Activated CD8-positive, alpha-beta memory T cell treated with anti-CD3 and anti-CD28 coated beads, Interleukin-2, amount 50 U/mL, for 24 hours (primary cell): ENCODE results near the gene TCFL5.

Experiments
- DNase-seq: peaks from one replicate; pipeline ENCODE4 v3.0.0-alpha.2; 2020; ENCODE audit errors: extremely low read depth

Gene TCFL5

DNA sequence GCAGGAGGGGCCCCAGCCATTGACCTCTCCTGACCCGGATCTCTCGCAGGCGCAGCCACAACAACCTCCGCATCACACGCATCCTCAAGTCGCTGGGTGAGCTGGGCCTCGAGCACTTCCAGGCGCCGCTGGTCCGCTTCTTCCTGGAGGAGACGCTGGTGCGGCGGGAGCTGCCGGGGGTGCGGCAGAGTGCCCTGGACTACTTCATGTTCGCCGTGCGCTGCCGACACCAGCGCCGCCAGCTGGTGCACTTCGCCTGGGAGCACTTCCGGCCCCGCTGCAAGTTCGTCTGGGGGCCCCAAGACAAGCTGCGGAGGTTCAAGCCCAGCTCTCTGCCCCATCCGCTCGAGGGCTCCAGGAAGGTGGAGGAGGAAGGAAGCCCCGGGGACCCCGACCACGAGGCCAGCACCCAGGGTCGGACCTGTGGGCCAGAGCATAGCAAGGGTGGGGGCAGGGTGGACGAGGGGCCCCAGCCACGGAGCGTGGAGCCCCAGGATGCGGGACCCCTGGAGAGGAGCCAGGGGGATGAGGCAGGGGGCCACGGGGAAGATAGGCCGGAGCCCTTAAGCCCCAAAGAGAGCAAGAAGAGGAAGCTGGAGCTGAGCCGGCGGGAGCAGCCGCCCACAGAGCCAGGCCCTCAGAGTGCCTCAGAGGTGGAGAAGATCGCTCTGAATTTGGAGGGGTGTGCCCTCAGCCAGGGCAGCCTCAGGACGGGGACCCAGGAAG is 49.3 kb downstream of the TCFL5 start:
- no peak for DNase-seq

DNA sequence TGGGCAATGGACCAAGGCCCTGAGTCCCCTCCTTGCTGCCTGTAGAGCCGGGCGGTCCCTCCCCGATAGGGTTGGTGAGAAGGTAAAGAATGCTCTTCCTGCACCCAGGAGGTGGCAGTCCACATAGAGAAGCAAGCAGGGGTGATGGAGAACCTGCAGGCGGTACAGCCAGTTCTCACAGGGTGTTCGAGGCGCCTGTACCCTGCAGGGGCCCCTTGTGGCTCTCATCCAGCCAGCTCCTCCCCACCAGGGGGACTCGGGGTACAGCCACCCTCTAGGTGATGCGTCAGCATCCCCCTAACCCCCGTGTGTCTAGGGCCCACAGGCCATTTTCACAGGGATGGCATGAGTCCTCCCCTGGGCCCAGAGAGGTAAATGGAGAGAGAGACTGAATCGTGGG is 49.9 kb downstream of the TCFL5 start:
- DNase-seq, result no peak

DNA sequence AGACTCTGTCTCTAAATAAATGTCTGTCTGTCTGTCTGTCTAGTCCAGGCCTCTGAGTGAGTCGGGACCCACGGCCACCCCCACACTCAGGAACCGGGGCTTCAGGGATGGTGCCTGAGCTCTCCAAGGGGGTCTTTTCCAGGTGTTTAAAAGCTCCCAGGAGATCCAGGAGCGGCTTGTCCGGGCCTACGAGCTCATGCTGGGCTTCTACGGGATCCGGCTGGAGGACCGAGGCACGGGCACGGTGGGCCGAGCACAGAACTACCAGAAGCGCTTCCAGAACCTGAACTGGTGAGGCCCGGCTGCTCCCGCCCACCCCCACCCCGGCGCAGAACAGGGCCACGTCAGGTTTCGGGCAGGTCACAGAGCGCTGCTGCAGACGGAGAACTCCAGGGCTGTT is 50.3 kb downstream of the TCFL5 start:
- no peak for DNase-seq

DNA sequence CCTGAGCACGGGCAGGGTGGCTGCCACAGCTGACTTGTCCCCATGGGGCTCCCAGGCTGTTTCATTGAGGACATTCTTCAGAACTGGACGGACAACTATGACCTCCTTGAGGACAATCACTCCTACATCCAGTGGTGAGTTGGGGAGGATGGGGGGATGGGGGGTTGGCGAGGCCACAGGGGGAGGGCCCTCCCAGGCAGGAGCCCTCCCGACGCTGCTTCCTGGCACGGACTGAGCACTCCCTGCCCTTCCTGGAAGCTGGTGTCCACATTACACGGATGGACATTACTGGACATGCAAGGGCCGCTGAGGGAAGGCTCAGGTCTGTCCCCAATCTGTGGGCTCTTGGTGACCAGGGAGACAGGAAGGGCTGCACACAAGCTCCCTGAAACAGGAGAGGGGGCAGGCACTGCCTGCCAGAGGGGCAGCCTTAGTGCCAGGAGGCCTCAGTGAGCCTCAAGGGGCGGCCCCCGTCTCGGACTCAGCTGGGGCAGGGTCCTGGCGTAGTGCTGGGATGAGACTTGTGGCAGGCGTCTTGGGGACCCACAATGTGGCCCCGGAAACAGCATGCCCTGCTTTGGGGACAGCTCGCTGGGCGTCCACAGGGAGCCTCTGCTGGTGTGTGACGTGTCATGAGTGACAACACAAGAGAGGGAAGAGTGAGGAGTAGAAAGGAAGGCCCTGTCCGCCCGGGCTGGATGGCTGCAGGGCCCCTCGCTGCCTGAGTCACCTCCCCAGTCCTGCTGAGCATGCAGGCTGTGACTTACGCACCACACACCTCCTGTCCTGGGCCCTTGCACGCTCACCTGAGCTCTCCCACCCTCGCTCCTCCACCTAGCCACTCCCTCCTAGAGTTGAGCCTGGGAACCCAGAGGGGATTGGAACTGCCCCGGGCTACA is 51.8 kb downstream of the TCFL5 start:
- DNase-seq, result no peak

DNA sequence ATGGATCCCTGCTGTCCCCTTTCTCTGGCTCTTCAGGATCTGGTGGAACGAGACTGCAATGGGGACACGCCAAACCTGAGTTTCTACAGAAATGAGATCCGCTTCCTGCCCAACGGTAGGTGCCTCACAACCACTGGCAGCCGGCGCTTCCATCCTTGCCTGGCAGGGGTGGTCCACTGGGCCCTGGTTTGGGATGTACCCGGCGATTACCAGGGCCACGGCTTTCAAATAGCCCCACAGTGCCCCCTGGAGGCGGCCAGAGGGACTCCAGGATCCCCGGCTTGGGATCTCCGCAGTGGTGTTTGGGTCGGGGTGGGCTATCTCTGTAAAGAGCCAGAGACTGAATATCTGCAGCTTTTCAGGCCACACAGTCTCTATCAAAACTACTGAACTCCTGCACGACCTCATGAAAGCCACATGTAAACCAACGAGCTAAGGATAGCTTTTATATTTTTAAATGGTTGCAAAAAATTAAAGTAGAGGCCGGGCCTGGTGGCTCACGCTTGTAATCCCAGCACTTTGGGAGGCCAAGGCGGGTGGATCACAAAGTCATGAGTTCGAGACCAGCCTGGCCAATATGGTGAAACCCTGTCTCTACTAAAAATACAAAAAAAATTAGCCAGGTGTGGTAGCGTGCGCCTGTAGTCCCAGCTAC is 53.3 kb downstream of the TCFL5 start:
- no peak for DNase-seq

DNA sequence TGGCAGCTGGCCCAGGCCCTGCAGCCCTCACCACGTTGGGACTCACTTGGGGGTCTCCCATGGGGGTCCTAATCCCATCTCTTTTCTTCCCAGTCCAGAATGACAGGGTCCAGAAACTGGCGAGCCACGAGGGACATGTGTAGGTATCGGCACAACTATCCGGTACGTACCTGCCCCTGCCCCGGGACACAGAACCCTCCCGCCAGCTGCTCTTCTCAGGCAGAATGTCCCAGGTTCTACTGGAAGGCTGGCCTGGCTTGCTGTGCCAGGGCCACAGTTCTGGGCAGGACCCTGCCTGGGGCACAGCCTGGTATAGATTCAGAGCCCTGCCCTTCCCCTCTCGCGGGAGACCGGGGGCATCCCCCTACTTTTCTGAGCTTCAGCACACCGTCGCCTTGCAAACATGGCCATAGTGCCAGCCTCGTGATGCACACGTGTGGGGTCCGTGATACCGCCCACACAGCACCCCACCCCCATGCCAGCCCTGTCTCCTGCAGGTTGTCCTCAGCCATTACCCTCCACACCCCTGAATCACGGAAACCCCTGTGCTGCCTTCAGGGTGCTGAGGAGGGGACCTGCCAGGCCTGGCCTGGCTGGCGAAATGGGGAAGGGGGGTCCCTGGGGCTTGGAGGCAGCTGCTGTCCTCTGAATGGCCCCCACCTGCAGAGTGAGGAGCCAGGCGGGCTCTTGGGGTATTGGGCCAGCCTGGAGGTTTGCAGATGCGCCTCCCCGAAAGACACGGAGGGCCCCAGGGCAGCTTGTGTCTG is 54.0 kb downstream of the TCFL5 start:
- no peak for DNase-seq

DNA sequence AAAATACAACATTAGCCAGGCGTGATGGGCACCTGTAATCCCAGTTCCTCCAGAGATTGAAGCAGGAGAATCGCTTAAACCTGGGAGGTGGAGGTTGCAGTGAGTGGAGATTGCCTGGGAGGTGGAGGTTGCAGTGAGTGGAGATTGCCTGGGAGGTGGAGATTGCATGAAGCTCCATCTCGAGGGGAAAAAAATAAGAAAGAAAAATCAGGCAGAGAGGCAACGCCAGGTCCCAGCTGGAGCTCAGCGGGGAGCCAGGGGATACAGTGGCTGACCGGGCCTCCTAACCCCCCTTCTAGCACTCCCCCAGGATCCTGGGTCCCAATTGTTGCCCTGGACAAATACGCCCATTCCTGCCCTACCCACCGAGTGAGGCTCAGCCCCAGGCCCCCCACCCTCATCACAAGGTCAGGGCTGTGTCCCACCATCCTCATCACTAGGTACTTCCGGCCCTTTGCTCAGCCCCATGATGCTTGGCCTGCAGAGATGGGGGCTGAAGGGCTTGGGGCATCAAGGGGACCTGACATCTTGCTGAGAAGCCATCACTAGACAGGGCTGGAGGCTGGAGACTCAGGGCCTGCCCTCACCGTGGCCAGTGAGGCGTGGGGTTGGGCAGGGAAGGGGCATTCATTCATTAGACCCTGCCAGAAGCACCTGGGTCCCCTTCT is 55.1 kb downstream of the TCFL5 start:
- no peak for DNase-seq

DNA sequence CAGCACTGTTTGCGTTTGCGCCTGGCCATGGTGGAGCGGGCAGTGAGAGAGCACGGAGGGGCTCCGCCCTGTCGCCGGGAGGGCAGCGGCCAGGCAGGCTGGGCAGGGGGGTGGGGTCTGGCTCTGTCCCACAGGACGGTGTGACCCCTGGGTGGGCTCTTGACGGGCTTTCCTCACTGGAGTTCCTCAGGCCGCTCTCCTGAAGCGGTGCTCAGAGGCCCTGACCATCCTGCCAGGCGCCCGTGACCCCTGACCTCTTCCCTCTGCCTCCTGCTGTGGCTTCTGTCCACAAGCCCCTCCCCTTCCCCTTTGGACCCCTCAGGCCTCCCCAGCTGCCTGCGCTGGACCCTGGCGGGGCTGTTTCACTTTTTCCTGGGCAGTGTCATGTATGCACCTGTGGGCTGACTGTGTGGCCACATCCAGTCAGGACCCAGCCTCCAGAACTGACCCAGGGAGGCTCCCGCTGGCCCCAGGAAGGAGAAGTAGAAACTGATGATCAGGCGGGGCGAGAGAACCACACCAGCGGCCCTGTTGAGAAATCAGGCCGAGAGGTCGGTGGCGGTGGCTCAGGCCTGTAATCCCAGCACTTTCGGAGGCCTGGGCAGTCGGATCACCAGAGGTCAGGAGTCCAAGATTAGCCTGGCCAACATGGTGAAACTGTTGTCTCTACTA is 55.8 kb downstream of the TCFL5 start:
- no peak for DNase-seq

DNA sequence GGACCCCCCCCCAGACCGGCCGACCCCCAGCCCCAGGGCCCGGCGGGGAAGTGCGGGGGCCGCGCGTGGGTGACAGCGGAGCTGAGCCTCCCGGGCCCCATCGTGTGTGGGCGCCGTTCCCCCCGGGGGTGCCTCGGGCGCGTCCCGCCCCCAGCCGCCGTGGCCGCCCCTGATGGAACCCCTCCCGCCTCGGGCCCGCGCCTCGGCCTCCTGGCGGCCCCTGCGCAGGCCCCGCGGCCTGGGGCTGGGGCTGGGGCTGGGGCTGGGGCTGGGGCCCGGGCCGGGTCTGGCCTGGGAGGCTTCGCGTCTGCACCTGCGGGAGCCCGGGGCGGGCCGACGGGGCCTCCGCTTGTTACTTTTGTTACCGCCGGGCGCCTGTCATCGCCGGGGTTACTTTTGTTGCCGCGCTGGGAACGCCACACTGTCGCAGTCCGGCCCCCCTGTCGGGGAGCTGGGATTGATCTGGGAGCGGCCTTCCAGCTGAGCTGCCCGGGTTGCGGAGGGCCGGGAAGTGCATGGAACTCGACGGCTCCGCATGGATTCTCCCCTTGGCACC is 56.4 kb downstream of the TCFL5 start:
- no peak for DNase-seq

DNA sequence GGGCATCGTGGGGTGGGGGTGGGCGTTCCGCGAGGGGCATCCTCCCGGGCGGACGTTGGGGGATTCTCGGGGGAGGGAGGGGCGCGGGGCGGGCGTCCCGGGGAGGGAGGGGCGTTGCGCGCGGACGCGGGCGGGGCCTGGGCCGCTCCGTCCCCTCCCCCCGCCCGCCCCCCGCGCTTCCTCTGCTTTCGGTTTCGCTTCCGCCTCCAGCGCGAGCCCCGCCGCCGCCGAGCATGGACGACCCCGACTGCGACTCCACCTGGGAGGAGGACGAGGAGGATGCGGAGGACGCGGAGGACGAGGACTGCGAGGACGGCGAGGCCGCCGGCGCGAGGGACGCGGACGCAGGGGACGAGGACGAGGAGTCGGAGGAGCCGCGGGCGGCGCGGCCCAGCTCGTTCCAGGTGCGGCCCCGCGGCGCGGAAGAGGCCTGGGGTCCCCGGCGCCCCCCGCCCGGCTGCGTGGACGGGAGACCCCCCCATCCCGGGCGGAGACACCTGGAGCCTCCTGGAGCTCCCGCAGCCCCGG is 56.9 kb downstream of the TCFL5 start, which contains the start of gene OGFR:
Gene OGFR (plus strand): TSS at position 209 of the 528 bp plus-strand sequence. CDS start 25 bp downstream, at position 234.
- DNase-seq, result no peak

DNA sequence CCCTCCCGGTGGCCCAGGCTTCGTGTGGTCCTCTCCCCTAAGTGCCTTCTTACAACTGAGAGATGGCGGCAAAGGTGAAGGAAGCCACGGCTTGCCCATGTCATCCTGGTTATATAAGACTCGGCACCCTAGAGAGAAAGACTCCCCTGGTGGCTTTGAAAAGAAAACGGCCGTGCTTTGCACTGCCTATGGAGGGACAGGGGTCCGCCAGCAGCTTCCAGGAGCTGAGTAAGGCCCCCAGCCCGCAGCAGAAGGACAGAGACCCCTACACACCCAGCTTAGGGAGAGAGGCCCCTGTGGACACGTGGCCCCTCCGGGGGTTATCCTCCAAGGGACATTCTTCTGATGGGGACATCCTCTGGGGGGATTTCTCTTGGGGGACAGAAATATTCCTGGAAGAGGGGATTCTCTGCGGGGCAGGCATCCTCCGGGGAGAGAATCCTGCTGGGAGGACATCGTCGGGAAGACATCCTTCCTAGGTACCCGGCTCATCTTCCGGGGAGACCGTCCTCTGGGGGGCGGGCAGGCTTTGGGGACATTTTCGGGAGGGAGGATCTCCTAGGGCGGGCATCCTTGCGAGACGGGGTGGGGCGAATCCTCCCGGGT is 57.5 kb downstream of the TCFL5 start:
- no peak for DNase-seq

DNA sequence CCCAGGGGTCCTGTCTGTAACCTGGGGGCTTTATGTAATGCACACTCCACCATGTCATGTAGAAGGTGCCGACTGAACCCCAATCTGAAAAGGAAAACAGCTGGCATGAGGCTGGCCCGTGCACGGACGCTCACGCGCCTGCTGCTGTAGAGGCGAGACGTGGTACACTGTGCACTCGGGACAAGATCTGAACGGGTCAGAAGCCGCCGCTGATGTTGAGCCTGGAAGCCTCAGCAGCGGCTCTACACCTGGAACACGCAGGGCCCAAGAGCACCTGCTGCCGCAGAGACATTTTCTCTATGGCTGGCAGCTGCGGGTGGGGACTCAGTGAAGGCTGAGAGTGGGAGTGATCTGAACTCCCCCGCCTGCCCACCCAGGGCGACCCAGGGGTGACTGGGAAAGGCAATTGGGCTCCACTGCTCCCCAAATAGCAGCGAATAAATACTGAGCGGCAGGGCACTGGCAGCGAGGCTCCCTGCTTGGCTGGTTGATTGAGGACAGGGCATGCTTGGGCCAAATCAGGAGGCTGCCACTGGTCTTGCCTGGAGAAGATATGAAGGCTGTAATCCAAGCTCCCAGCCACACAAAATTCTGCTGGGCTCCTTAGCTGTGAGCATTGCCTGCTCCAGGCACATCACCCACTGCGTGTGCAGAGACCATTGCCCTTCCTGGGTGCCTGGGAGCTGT is 59.5 kb downstream of the TCFL5 start:
- no peak for DNase-seq

DNA sequence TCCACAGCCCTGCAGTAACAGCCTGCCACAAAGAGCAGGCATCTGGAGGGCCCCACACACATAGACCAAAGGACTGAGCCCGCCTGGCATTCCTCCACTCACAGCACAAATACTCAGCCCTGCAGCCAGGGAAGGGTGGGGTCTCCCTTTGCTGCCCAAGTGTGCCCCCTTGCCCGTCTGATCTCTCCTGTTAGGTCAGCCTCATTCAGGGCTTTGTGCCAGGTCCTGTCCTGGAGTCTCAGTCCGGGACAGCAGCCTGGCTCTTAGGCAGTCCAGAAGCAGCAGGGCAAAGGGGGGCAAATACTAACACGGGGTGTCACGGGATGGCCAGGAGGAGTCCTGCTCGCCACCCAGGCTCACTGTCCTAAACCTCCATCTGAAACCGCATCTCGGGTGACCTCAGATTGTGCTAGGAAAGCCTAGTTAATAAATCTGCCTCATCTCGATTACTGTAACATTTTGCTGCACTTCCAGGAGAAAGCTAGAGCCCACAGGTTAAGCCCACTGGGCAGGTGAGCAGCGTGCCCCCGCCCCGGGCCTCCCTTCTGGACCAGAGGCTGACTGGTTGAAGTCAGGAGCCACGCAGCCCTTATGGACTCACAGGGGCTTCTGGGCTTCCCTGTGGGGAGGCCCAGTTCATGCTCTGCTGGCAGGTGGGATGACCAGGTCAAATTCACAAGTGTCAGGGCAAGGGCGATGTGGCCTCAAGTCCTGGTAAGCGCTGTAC is 60.2 kb downstream of the TCFL5 start:
- no peak for DNase-seq

DNA sequence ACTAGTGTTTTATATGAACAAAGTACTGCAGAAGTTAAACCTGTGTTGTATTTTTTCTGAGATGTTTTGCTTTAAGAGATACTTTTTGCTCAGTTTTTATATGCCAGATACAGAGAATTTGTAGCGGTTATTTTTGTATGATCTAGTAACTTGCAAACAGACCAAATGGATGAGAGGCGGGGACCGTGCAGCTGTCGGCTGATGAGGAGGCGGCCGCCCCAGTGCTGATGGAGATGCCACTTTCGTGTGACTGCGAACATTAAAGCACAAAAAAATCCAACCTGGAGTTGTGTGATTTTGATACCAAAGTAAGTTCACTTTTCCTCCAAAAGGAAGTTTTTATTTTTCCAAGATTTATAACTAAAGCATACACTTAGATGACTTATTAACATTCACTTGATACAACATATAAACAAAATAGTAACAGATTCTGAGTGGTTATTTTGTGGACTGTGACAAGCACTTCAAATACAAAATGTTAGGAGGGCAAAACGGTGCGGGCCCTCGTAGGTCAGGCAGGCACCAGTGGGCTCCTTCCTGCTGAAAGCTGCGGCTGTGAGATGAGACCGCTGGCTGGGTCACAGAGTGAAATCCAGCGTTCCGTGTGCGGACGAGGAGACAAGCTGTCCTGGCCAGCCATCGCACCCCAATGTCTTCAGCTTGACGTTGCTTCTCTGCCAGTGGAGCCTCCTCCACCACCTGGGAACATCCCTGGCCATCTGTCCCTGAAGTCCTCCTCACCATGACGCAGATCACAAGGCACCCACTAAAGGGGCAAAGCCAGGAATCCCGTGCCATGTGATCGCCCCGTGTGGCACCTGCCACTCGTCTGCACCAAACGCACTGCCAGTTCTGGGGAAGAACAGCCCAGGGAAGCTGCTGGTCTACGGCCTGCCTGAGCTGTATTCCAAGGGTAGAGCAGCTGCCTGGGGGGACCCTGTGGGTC is 61.0 kb downstream of the TCFL5 start:
- no peak for DNase-seq

DNA sequence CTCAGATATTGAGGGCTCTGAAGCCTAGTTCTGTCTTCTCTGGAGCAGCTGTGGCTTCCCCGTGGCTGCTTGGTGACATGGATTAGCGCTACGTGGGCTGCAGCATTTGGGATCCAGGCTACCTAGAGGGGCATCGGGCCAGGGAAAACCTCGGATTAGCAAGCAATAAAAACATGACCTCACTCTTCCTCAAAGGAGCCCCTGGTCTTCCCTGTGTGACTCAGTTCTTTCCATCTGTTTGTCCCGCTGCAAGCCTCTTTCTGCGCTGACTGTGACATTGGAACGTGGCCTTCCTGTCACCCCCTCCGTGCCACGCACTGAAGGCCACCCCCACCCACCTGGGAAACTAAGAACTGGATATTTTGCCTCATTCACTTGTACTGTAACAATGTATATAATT is 61.7 kb downstream of the TCFL5 start:
- DNase-seq, result no peak

DNA sequence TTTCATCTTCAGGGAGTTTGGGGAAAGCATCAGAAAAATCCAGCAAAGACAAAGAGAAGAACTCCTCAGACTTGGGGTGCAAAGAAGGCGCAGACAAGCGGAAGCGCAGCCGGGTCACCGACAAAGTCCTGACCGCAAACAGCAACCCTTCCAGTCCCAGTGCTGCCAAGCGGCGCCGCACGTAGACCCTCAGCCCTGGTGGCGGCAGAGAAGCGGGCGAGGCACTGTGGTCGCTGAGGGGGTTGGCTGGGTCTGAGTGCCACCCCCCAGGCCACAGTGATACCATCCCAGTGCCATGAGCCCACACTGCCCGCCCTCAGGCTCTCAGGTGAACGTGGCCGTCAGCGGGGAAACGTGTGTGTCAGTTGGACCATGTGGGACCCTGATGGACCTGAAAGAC is 62.2 kb downstream of the TCFL5 start:
- DNase-seq, result no peak

DNA sequence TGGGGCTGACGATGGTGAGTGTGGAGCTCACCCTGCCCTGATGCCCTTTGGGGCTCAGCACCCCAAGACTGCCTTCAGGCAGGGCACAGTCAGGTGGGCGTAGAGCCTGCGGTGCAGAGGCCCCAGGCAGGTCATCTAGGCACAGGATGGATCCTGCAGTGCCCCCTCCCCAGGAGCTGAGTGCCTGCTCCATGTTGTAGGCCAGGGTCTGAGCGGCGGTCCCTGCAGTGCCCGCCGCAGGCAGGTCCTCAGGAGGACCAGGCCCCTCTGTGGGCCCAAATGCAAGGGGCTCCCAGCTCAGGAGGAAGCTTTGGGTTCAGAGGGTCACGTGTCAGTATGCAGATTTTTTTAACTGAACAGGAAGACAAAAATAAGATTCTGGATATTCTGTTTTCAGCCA is 62.6 kb downstream of the TCFL5 start:
- DNase-seq, result no peak
